GM12874 (cell line): ENCODE data around the gene KRT33B.

ENCODE experiments used
- CTCF ChIP-seq: IDR thresholded peaks from 2 replicates; pipeline ENCODE4 v1.5.1; 2011; ENCODE audit warnings: low read depth, mild to moderate bottlenecking, control low read depth, low read length, moderate library complexity; ENCODE audit not compliant: insufficient read depth

The KRT33B gene

GRCh38 chr17:41413982-41414381, 44.4 kb upstream of the KRT33B start:
- no peak for TF ChIP-seq CTCF

GRCh38 chr17:41413353-41413957, 43.8 kb upstream of the KRT33B start:
- no peak for TF ChIP-seq CTCF

GRCh38 chr17:41411072-41411840, 41.6 kb upstream of the KRT33B start:
- TF ChIP-seq CTCF, result no peak

- TF ChIP-seq CTCF, result no peak
Observed at GRCh38 chr17:41407226-41407625, 37.6 kb upstream of the KRT33B start.

GRCh38 chr17:41406205-41406604, 36.6 kb upstream of the KRT33B start:
- no peak for TF ChIP-seq CTCF

- no peak for TF ChIP-seq CTCF
Observed at GRCh38 chr17:41404024-41404671, 34.5 kb upstream of the KRT33B start.

- no peak for TF ChIP-seq CTCF
Observed at GRCh38 chr17:41403404-41404023, 33.9 kb upstream of the KRT33B start.
